Dendritic cell treated with granulocyte-macrophage colony-stimulating factor and Interleukin-4, amounts not matched to agents 40 ng/mL and 50 ng/mL, for 4 days (primary cell): ENCODE results near the gene SYT5.

ENCODE experiments used
- H3K27ac Mint-ChIP-seq: one replicate; pipeline ENCODE4 v1.8.0; 2022; ENCODE audit warnings: mild to moderate bottlenecking, mixed read lengths
- H3K27me3 Mint-ChIP-seq: one replicate; pipeline ENCODE4 v1.8.0; 2022; ENCODE audit warnings: mild to moderate bottlenecking, mixed read lengths
- H3K36me3 Mint-ChIP-seq: one replicate; pipeline ENCODE4 v1.8.0; 2022; ENCODE audit warnings: low read depth, mixed read lengths
- H3K4me1 Mint-ChIP-seq: one replicate; pipeline ENCODE4 v1.8.0; 2022; ENCODE audit warnings: low read depth, mixed read lengths
- H3K4me3 Mint-ChIP-seq: one replicate; pipeline ENCODE4 v1.8.0; 2022; ENCODE audit warnings: mild to moderate bottlenecking, moderate library complexity, mixed read lengths
- H3K9me3 Mint-ChIP-seq: one replicate; pipeline ENCODE4 v1.8.0; 2022; ENCODE audit warnings: mixed read lengths
- intact Hi-C: fragments of 100-400 bp; cut with micrococcal nuclease; formaldehyde crosslinking; loops from one replicate; pipeline ENCODE4 v1.15.0; 2022

Gene SYT5

DNA sequence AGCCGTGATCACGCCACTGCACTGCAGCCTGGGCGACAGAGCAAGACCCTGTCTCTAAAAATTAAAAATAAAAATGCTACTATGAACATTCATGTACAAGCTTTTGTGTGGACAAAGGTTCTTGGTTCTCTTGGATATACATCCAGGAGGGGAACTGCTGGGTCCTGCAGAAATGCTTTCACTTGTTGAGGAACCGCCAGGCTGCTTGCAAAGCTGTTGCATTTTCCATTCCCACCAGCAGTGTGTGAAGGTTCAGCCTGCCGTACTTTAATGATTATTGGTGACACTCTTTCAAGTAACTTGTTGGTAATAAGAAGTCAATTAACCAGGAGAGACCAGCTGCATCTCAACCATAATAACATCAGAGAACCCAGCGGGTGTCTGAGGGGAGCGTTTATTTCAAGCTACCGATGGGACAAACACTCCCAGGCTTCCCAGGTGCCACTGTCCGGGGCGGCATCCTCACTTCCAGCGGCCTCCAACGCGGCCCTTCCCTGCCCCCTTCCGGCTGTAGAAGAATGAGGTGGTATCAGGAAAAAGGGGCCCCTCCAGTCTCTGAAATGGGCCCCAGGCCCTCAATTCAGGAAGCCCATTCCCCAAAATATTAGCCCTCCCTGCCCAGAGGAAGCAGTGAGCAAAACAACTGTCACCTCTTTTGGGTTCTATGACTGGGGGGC is 47.5 kb downstream of the SYT5 start:
- Mint-ChIP-seq H3K36me3 (no peaks in the 10 kb centered on the region), H3K27ac (no peak overlapping the region), H3K27me3 (peaks cover 69% of the 10 kb centered on the region)

GRCh38 chr19:55131421-55131820 is 48.7 kb downstream of the SYT5 start:
- Mint-ChIP-seq H3K9me3 (no peaks in the 10 kb centered on the region), H3K27ac (no peak overlapping the region), H3K36me3 (no peaks in the 10 kb centered on the region), H3K27me3 (peaks cover 62% of the 10 kb centered on the region), H3K4me1 (peaks cover 18% of the 10 kb centered on the region), H3K4me3 (no peak overlapping the region)
- intact Hi-C loops, result no loop called here

More for the DNA sequence above, 47.5 kb downstream of the SYT5 start:
- no peak overlapping the region for H3K4me3 Mint-ChIP-seq
- H3K4me1 Mint-ChIP-seq, result peaks cover 18% of the 10 kb centered on the region
- intact Hi-C loops, result no loop called here
- no peaks in the 10 kb centered on the region for H3K9me3 Mint-ChIP-seq
